Measurements from ENCODE around the gene IKZF5. TPM values are rescaled to one million over a fixed set of nuclear protein-coding genes. Genes with fewer than 3 reads are reported as not detected.
A peak's percentile ranks its signal among the peaks of the same experiment; 100 is the strongest.

The IKZF5 gene
- total and polyA plus RNA-seq, 2 experiments from 2014 or later, result 6.9 to 10.5 TPM

DNA sequence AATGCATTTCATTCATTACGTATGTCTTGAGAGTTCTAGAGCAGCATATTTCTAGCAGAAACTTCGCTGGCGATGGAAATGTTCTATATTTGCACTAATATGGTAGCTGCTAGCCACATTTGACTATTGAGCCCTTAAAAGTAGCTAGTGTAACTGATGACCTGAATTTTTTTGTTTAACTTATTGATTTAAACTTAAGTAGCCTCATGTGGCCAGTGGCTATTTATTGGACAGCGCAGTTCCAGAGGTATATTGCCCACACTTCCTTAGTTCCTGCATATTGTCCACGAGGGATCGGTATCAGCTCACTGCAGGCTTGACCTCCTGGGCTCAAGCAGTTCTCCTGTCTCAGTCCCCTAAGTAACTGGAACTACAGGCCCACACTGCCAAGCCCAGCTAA is 24.7 kb downstream of the IKZF5 start (continued):
- TF ChIP-seq, protein P1, sequence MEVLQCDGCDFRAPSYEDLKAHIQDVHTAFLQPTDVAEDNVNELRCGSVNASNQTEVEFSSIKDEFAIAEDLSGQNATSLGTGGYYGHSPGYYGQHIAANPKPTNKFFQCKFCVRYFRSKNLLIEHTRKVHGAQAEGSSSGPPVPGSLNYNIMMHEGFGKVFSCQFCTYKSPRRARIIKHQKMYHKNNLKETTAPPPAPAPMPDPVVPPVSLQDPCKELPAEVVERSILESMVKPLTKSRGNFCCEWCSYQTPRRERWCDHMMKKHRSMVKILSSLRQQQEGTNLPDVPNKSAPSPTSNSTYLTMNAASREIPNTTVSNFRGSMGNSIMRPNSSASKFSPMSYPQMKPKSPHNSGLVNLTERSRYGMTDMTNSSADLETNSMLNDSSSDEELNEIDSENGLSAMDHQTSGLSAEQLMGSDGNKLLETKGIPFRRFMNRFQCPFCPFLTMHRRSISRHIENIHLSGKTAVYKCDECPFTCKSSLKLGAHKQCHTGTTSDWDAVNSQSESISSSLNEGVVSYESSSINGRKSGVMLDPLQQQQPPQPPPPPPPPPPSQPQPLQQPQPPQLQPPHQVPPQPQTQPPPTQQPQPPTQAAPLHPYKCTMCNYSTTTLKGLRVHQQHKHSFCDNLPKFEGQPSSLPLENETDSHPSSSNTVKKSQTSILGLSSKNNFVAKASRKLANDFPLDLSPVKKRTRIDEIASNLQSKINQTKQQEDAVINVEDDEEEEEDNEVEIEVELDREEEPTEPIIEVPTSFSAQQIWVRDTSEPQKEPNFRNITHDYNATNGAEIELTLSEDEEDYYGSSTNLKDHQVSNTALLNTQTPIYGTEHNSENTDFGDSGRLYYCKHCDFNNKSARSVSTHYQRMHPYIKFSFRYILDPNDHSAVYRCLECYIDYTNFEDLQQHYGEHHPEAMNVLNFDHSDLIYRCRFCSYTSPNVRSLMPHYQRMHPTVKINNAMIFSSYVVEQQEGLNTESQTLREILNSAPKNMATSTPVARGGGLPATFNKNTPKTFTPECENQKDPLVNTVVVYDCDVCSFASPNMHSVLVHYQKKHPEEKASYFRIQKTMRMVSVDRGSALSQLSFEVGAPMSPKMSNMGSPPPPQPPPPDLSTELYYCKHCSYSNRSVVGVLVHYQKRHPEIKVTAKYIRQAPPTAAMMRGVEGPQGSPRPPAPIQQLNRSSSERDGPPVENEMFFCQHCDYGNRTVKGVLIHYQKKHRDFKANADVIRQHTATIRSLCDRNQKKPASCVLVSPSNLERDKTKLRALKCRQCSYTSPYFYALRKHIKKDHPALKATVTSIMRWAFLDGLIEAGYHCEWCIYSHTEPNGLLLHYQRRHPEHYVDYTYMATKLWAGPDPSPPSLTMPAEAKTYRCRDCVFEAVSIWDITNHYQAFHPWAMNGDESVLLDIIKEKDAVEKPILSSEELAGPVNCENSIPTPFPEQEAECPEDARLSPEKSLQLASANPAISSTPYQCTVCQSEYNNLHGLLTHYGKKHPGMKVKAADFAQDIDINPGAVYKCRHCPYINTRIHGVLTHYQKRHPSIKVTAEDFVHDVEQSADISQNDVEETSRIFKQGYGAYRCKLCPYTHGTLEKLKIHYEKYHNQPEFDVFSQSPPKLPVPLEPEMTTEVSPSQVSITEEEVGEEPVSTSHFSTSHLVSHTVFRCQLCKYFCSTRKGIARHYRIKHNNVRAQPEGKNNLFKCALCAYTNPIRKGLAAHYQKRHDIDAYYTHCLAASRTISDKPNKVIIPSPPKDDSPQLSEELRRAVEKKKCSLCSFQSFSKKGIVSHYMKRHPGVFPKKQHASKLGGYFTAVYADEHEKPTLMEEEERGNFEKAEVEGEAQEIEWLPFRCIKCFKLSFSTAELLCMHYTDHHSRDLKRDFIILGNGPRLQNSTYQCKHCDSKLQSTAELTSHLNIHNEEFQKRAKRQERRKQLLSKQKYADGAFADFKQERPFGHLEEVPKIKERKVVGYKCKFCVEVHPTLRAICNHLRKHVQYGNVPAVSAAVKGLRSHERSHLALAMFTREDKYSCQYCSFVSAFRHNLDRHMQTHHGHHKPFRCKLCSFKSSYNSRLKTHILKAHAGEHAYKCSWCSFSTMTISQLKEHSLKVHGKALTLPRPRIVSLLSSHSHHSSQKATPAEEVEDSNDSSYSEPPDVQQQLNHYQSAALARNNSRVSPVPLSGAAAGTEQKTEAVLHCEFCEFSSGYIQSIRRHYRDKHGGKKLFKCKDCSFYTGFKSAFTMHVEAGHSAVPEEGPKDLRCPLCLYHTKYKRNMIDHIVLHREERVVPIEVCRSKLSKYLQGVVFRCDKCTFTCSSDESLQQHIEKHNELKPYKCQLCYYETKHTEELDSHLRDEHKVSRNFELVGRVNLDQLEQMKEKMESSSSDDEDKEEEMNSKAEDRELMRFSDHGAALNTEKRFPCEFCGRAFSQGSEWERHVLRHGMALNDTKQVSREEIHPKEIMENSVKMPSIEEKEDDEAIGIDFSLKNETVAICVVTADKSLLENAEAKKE (CRISPR knock-in tag; IDR thresholded peaks at IDR 0.05), result no peak
- no peak for TF ChIP-seq EZH2phosphoT487 (IDR thresholded peaks at IDR 0.05; ENCODE audit: unreplicated experiment)
- TF ChIP-seq STAT1 (IDR thresholded peaks at IDR 0.05; ENCODE audit: unreplicated experiment), result no peak
- TF ChIP-seq ZNF331 (CRISPR knock-in tag; IDR thresholded peaks at IDR 0.05; ENCODE audit: low read depth), result no peak
- no peak for TF ChIP-seq EZH2 (IDR thresholded peaks at IDR 0.05; ENCODE audit: low read depth, unreplicated experiment)
- no peak for TF ChIP-seq NANOG (IDR thresholded peaks at IDR 0.05; ENCODE audit: borderline replicate concordance)

DNA sequence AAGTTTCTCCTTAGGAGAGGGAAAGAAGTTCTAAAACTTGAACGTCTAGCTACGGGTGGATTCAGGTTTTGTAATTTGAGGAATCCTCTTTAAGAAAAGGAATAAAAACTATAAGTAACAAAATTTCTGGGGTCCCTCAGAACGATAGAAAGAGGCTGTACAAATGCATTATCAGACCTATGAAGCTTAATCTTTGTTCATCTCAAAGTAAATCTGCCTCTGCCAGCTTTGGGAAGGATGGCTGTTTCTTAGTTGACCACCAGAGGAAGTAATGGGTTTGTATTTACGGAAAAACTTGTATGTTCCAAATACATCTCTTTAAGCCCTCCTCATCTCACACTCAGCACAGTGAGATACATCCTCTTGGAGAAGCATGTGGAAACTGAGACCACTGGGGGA is 27.5 kb downstream of the IKZF5 start:
- H3K9me3 Mint-ChIP-seq, result no peaks in the 10 kb centered on the region

More for the DNA sequence above, 27.5 kb downstream of the IKZF5 start:
- Histone ChIP-seq H3K4me2 (peak overlapping the region; percentile 90), H3F3A (replicated peaks; ENCODE audit: low read depth) (peaks cover 4% of the 10 kb centered on the region), H3K79me2 (replicated peaks; ENCODE audit: insufficient read depth) (no peaks in the 10 kb centered on the region), H3K4me1 (ENCODE audit: insufficient read depth) (0 out of 2 replicates have a peak, but pooled peaks cover 3% of the 10 kb centered on the region), H3K36me3 (ENCODE audit: insufficient read depth) (no peaks in the 10 kb centered on the region), H2AFZ (peak overlapping the region; percentile 80; the same call in 1 of the 2 replicates), H4K20me1 (replicated peaks; ENCODE audit: insufficient read depth) (no peaks in the 10 kb centered on the region; the same call in 1 of the 2 replicates), H3K4me3 (peak overlapping the region; percentile 86), H3K27me3 (ENCODE audit: insufficient read depth) (no peaks in the 10 kb centered on the region), H3K9me2 (ENCODE audit: insufficient read depth) (no peaks in the 10 kb centered on the region), H3K27ac (ENCODE audit: low read depth) (no peak overlapping the region)
- peak overlapping the region; percentile 84 for H3K4me3 Mint-ChIP-seq
- ATAC-seq, result peak; percentile 55
- peaks cover 9% of the 10 kb centered on the region for H3K4me1 Mint-ChIP-seq
- TF ChIP-seq, protein P1 (CRISPR knock-in tag; IDR thresholded peaks at IDR 0.05), result no peak
- no peak for TF ChIP-seq ZNF331 (CRISPR knock-in tag; IDR thresholded peaks at IDR 0.05; ENCODE audit: low read depth)
- TF ChIP-seq, protein P2, sequence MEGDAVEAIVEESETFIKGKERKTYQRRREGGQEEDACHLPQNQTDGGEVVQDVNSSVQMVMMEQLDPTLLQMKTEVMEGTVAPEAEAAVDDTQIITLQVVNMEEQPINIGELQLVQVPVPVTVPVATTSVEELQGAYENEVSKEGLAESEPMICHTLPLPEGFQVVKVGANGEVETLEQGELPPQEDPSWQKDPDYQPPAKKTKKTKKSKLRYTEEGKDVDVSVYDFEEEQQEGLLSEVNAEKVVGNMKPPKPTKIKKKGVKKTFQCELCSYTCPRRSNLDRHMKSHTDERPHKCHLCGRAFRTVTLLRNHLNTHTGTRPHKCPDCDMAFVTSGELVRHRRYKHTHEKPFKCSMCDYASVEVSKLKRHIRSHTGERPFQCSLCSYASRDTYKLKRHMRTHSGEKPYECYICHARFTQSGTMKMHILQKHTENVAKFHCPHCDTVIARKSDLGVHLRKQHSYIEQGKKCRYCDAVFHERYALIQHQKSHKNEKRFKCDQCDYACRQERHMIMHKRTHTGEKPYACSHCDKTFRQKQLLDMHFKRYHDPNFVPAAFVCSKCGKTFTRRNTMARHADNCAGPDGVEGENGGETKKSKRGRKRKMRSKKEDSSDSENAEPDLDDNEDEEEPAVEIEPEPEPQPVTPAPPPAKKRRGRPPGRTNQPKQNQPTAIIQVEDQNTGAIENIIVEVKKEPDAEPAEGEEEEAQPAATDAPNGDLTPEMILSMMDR (conservative IDR thresholded peaks at IDR 0.05; ENCODE audit: low read depth in 2 of 2), result peak; percentile 43 to 62; a peak in 3 of 4 replicates
- TF ChIP-seq POLR2AphosphoS5 (IDR thresholded peaks at IDR 0.05; ENCODE audit: low read depth), result no peak
- peaks cover 8% of the 10 kb centered on the region for H3K27me3 Mint-ChIP-seq (ENCODE audit: insufficient read depth, low read depth, poor library complexity)
- peak; percentile 69 for DNase-seq (ENCODE audit: low spot score)
- no peak overlapping the region; the same call in 1 of the 2 replicates for H3K27ac Mint-ChIP-seq
- peaks cover 5% of the 10 kb centered on the region; the same call in 2 of the 3 replicates for H3K36me3 Mint-ChIP-seq (ENCODE audit: low read depth)

All from GM23338 (cell line).